MM.1S (cell line): ENCODE measurements around the gene KCNMB2.

Experiments used
- EZH2 ChIP-seq: fragments of 300-600 bp; sonication (generic); optimal IDR thresholded peaks from 2 replicates; pipeline ENCODE3; 2017; ENCODE audit warnings: low read depth, mild to moderate bottlenecking, antibody characterized with exemption, low read length, mixed read lengths
- EZH2phosphoT487 ChIP-seq: fragments of 300-600 bp; sonication (generic); IDR thresholded peaks from 2 replicates; pipeline ENCODE4 v1.6.1; 2018; ENCODE audit warnings: antibody characterized with exemption, low read length
- TF ChIP-seq, protein P1 (sequence below): fragments of 300-600 bp; sonication (generic); IDR thresholded peaks from 2 replicates; pipeline ENCODE4 v1.5.1; 2016; ENCODE audit warnings: antibody characterized with exemption, low read length, mixed read lengths

DNA sequence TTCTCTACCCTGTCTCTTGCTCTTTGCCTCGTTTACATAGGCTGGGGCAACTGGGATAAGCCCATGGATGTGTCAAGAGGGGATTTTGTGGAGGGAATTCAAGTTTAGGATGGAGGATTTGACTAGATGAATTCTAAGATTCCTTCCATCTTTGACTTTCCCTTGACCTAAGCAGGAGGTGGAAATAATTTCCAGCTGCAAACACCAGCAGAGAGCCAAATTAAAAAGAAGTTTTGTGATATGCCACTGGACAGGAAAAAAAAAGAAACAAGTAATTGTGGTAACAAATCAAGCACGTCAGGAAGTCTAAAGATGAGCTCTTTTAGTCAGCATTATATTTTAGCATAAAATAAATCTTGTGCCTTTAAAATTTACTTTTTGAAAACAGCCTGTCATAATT lies 49.8 kb downstream of the KCNMB2 start:
- TF ChIP-seq, protein P1, sequence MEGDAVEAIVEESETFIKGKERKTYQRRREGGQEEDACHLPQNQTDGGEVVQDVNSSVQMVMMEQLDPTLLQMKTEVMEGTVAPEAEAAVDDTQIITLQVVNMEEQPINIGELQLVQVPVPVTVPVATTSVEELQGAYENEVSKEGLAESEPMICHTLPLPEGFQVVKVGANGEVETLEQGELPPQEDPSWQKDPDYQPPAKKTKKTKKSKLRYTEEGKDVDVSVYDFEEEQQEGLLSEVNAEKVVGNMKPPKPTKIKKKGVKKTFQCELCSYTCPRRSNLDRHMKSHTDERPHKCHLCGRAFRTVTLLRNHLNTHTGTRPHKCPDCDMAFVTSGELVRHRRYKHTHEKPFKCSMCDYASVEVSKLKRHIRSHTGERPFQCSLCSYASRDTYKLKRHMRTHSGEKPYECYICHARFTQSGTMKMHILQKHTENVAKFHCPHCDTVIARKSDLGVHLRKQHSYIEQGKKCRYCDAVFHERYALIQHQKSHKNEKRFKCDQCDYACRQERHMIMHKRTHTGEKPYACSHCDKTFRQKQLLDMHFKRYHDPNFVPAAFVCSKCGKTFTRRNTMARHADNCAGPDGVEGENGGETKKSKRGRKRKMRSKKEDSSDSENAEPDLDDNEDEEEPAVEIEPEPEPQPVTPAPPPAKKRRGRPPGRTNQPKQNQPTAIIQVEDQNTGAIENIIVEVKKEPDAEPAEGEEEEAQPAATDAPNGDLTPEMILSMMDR: no peak
- no peak for TF ChIP-seq EZH2
- no peak for TF ChIP-seq EZH2phosphoT487
